DND-41 (cell line): ENCODE measurements around the gene DCTN2.

ENCODE experiments used
- ATAC-seq: fragments of 200-7000 bp; cut with Tn5 transposase; 3 replicates; pipeline ENCODE4 v1.9.1; 2021; ENCODE audit warnings: low read depth; ENCODE audit not compliant: insufficient read depth
- DNase-seq: peaks from one replicate; pipeline ENCODE4 v3.0.0-alpha.2; 2020
- H2AFZ ChIP-seq: 2 replicates; pipeline ENCODE4 v1.6.0; 2012; ENCODE audit warnings: low read depth, low read length
- H3K27ac ChIP-seq: 2 replicates; pipeline ENCODE4 v1.5.1; 2012; ENCODE audit warnings: low read length, inconsistent platforms
- H3K27me3 ChIP-seq: fragments of 200-600 bp; sonication (generic); 2 replicates; pipeline ENCODE4 v1.6.0; 2012; ENCODE audit warnings: low read length, mild to moderate bottlenecking, inconsistent platforms; ENCODE audit not compliant: insufficient read depth, poor library complexity
- H3K36me3 ChIP-seq: 2 replicates; pipeline ENCODE4 v1.5.1; 2012; ENCODE audit warnings: low read length, inconsistent platforms; ENCODE audit not compliant: insufficient read depth
- H3K4me1 ChIP-seq: 2 replicates; pipeline ENCODE4 v1.5.1; 2012; ENCODE audit warnings: mild to moderate bottlenecking, low read length; ENCODE audit not compliant: insufficient read depth
- H3K4me2 ChIP-seq: 2 replicates; pipeline ENCODE4 v1.6.0; 2012; ENCODE audit warnings: mild to moderate bottlenecking, moderate library complexity, low read length, inconsistent platforms; ENCODE audit not compliant: insufficient read depth
- H3K4me3 ChIP-seq, 2 experiments: fragments of 200-600 bp in 1 of 2; shearing (Covaris generic) in 1 of 2; 2 replicates each; pipeline ENCODE4 v1.5.1; 2012 to 2016; ENCODE audit warnings: inconsistent platforms in 2 of 2, low read length in 2 of 2, mild to moderate bottlenecking in 2 of 2, low read depth in 1 of 2, moderate library complexity in 1 of 2
- H3K79me2 ChIP-seq: 2 replicates; pipeline ENCODE4 v1.6.0; 2012; ENCODE audit warnings: low read length, inconsistent platforms; ENCODE audit not compliant: insufficient read depth
- H3K9ac ChIP-seq: 2 replicates; pipeline ENCODE4 v1.6.0; 2012; ENCODE audit warnings: low read depth, mild to moderate bottlenecking, inconsistent platforms, low read length, moderate library complexity
- H3K9me3 ChIP-seq: 2 replicates; pipeline ENCODE4 v1.5.1; 2012; ENCODE audit warnings: low read length, moderate library complexity, mild to moderate bottlenecking, inconsistent platforms; ENCODE audit not compliant: insufficient read depth, severe bottlenecking
- H4K20me1 ChIP-seq: 2 replicates; pipeline ENCODE4 v1.6.0; 2012; ENCODE audit warnings: low read length; ENCODE audit not compliant: insufficient read depth
- CTCF ChIP-seq: IDR thresholded peaks from 2 replicates; pipeline ENCODE4 v1.5.1; 2012; ENCODE audit warnings: borderline replicate concordance, low read length, moderate library complexity, mild to moderate bottlenecking; ENCODE audit not compliant: poor library complexity, severe bottlenecking; ENCODE audit errors: extremely low read depth
- EZH2 ChIP-seq: IDR thresholded peaks from 3 replicates; pipeline ENCODE4 v1.6.1; 2012; ENCODE audit warnings: borderline replicate concordance, low read depth, mild to moderate bottlenecking, moderate library complexity, low read length, inconsistent platforms; ENCODE audit not compliant: severe bottlenecking

Gene DCTN2

GRCh38 chr12:57584050-57584449 lies 37.1 kb upstream of the DCTN2 start:
- no peak overlapping the region for H3K27ac ChIP-seq
- peaks cover 17% of the 10 kb centered on the region for H3K27me3 ChIP-seq
- no peak overlapping the region for H3K4me2 ChIP-seq
- ATAC-seq, result no peak
- no peak for DNase-seq
- no peak overlapping the region for H2AFZ ChIP-seq
- TF ChIP-seq EZH2, result no peak
- no peak for TF ChIP-seq CTCF
- no peaks in the 10 kb centered on the region for H3K9me3 ChIP-seq
- H3K4me1 ChIP-seq, result peaks cover 5% of the 10 kb centered on the region
- H3K36me3 ChIP-seq, result no peaks in the 10 kb centered on the region
- no peaks in the 10 kb centered on the region for H3K79me2 ChIP-seq
- H3K9ac ChIP-seq, result no peak overlapping the region
- no peak overlapping the region for H3K4me3 ChIP-seq
- no peaks in the 10 kb centered on the region for H4K20me1 ChIP-seq

- ATAC-seq (peak; percentile 99), DNase-seq (peak; percentile 78)
- Histone ChIP-seq H3K36me3 (no peaks in the 10 kb centered on the region), H3K4me2 (peak overlapping the region; percentile 10; the same call in 1 of the 2 replicates), H3K4me1 (peaks cover 5% of the 10 kb centered on the region), H3K9me3 (no peaks in the 10 kb centered on the region), H3K27ac (no peak overlapping the region), H4K20me1 (no peaks in the 10 kb centered on the region), H2AFZ (peak overlapping the region; percentile 52; the same call in 1 of the 2 replicates), H3K27me3 (peaks cover 18% of the 10 kb centered on the region), H3K4me3 (no peak overlapping the region), H3K79me2 (no peaks in the 10 kb centered on the region), H3K9ac (no peak overlapping the region)
- TF ChIP-seq CTCF (peak; percentile 96), EZH2 (no peak)
Observed at GRCh38 chr12:57583008-57583831, 36.2 kb upstream of the DCTN2 start.

GRCh38 chr12:57582440-57582839 lies 35.4 kb upstream of the DCTN2 start:
- Histone ChIP-seq H2AFZ (no peak overlapping the region), H3K4me2 (no peak overlapping the region), H3K4me3 (no peak overlapping the region), H4K20me1 (no peaks in the 10 kb centered on the region), H3K36me3 (no peaks in the 10 kb centered on the region), H3K9ac (no peak overlapping the region), H3K4me1 (peaks cover 5% of the 10 kb centered on the region), H3K9me3 (no peaks in the 10 kb centered on the region), H3K79me2 (no peaks in the 10 kb centered on the region), H3K27me3 (peaks cover 26% of the 10 kb centered on the region), H3K27ac (no peak overlapping the region)
- DNase-seq (no peak), ATAC-seq (no peak)
- TF ChIP-seq CTCF (no peak), EZH2 (no peak)
